B cell (primary cell): Measurements from ENCODE around the gene ERVW-1. TPM values are rescaled to one million over a fixed set of nuclear protein-coding genes. Genes with fewer than 3 reads are reported as not detected.

Source experiments
- ATAC-seq: fragments of 200-7000 bp; cut with Tn5 transposase; one replicate; pipeline ENCODE4 v1.10.0; 2021; ENCODE audit warnings: low read depth, mild to moderate bottlenecking, moderate number of reproducible peaks, moderate library complexity
- CTCF ChIA-PET: fragments of 350-600 bp; sonication (Branson Sonifier 250); formaldehyde crosslinking; loops from one replicate; lab custom pipeline; 2021; ENCODE audit warnings: antibody characterized with exemption, inconsistent platforms; lab: Charles Lee
- POLR2A ChIA-PET: fragments of 350-600 bp; sonication (Branson Sonifier 250); formaldehyde crosslinking; loops from one replicate; lab custom pipeline; 2021; ENCODE audit warnings: antibody characterized with exemption; lab: Charles Lee
- DNase-seq: peaks from one replicate; pipeline ENCODE4 v3.0.0; 2013
- H2AFZ ChIP-seq: 2 replicates; pipeline ENCODE4 v1.6.1; 2012; ENCODE audit warnings: mild to moderate bottlenecking, low read depth, low read length; ENCODE audit not compliant: insufficient read depth, poor library complexity, severe bottlenecking
- H3K27ac ChIP-seq, 2 donors: 1 replicate in 1 of 2; 2 replicates in 1 of 2; pipeline ENCODE4 v1.5.1; 2012 to 2013; ENCODE audit warnings: low read length in 2 of 2, mild to moderate bottlenecking in 2 of 2, moderate library complexity in 1 of 2
- H3K27me3 ChIP-seq, 4 experiments: fragments of 200-600 bp in 1 of 4; sonication (generic) in 1 of 4; replicated peaks in 1 of 4; 1 replicate in 2 of 4; 2 replicates in 2 of 4; pipeline versions ENCODE4 v1.6.1 to v1.7.0; 2013 to 2016; ENCODE audit warnings: low read length in 3 of 4, mild to moderate bottlenecking in 2 of 4, mixed read lengths in 1 of 4, moderate library complexity in 1 of 4; ENCODE audit not compliant: insufficient read depth in 4 of 4, control insufficient read depth in 3 of 4; ENCODE audit errors: control extremely low read depth in 1 of 4
- H3K36me3 ChIP-seq, 2 experiments: replicated peaks in 1 of 2; 1 replicate in 1 of 2; 2 replicates in 1 of 2; pipeline versions ENCODE4 v1.6.1 to v1.7.1; 2013; ENCODE audit warnings: low read length in 1 of 2; ENCODE audit not compliant: insufficient read depth in 2 of 2, control insufficient read depth in 1 of 2; ENCODE audit errors: control extremely low read depth in 1 of 2, extremely low read depth in 1 of 2
- H3K4me1 ChIP-seq, 2 donors: fragments of 200-600 bp in 1 of 2; sonication (generic) in 1 of 2; 1 replicate in 1 of 2; 2 replicates in 1 of 2; pipeline versions ENCODE4 v1.5.1 to v1.6.1; 2013 to 2017; ENCODE audit warnings: low read length in 2 of 2; ENCODE audit not compliant: control insufficient read depth in 2 of 2, insufficient read depth in 2 of 2
- H3K4me2 ChIP-seq: replicated peaks from 2 replicates; pipeline ENCODE3; 2012; ENCODE audit warnings: mild to moderate bottlenecking, low read depth, low read length; ENCODE audit not compliant: poor library complexity, severe bottlenecking
- H3K4me3 ChIP-seq, 5 experiments: fragments of 200-600 bp in 1 of 5; sonication (generic) in 1 of 5; 1 replicate in 3 of 5; 2 replicates in 2 of 5; pipeline versions ENCODE4 v1.5.1 to v1.7.0; 2011 to 2016; ENCODE audit warnings: low read length in 4 of 5, mild to moderate bottlenecking in 4 of 5, low read depth in 2 of 5, control low read depth in 1 of 5, moderate library complexity in 1 of 5; ENCODE audit not compliant: insufficient read depth in 1 of 5; ENCODE audit errors: control extremely low read depth in 1 of 5, extremely low read depth in 1 of 5
- H3K79me2 ChIP-seq: fragments of 200-600 bp; sonication (generic); one replicate; pipeline ENCODE4 v1.6.0; 2016; ENCODE audit warnings: low read length; ENCODE audit not compliant: control insufficient read depth, insufficient read depth
- H3K9ac ChIP-seq: fragments of 200-600 bp; sonication (generic); 2 replicates; pipeline ENCODE4 v1.6.1; 2017; ENCODE audit warnings: mild to moderate bottlenecking, low read length, moderate library complexity
- H3K9me3 ChIP-seq, 3 donors: one replicate each; pipeline versions ENCODE4 v1.6.1 to v1.7.1; 2013; ENCODE audit warnings: low read length in 2 of 3; ENCODE audit not compliant: control insufficient read depth in 2 of 3, insufficient read depth in 1 of 3; ENCODE audit errors: control extremely low read depth in 1 of 3
- H4K20me1 ChIP-seq: 2 replicates; pipeline ENCODE4 v1.6.0; 2012; ENCODE audit warnings: mild to moderate bottlenecking, low read length; ENCODE audit not compliant: insufficient read depth, control insufficient read depth, poor library complexity, severe bottlenecking
- H3K27ac Mint-ChIP-seq: one replicate; pipeline ENCODE4 v1.8.0; 2021; ENCODE audit warnings: mixed read lengths
- H3K27me3 Mint-ChIP-seq: one replicate; pipeline ENCODE4 v1.8.0; 2021; ENCODE audit warnings: mixed read lengths
- H3K4me1 Mint-ChIP-seq: one replicate; pipeline ENCODE4 v1.8.0; 2021; ENCODE audit warnings: mixed read lengths
- H3K4me3 Mint-ChIP-seq: one replicate; pipeline ENCODE4 v1.8.0; 2021; ENCODE audit warnings: mixed read lengths
- H3K9me3 Mint-ChIP-seq: one replicate; pipeline ENCODE4 v1.8.0; 2022; ENCODE audit warnings: mixed read lengths; ENCODE audit not compliant: insufficient read depth
- EZH2 ChIP-seq: IDR thresholded peaks from 2 replicates; pipeline ENCODE4 v1.6.1; 2012; ENCODE audit warnings: borderline replicate concordance, low read depth, mild to moderate bottlenecking, moderate library complexity, low read length; ENCODE audit not compliant: insufficient read depth, poor library complexity, severe bottlenecking
- WGBS: methylation state at CpG from one replicate; pipeline ENCODE4 v1.1.5; 2013; ENCODE audit warnings: missing lambda C conversion rate; ENCODE audit not compliant: insufficient coverage; 5-methylcytosine and 5-hydroxymethylcytosine counted together
- intact Hi-C: fragments of 100-400 bp; cut with micrococcal nuclease; formaldehyde crosslinking; loops from one replicate; pipeline ENCODE4 v1.10.0; 2022
- polyA plus RNA-seq: library from polyadenylated mRNA; depleted of rRNA; stranded (reverse); fragments of >200 nt; gene quantifications from 2 replicates; pipeline ENCODE4 v1.2.3, GENCODE V29; 2012
- total RNA-seq, 2 donors: library from RNA; stranded (reverse); fragments of 120-200 nt in 1 of 2; gene quantifications; 1 replicate in 1 of 2; 2 replicates in 1 of 2; pipeline versions ENCODE4 v1.2.3 to v1.2.4, GENCODE V29; 2013 to 2022
- TF ChIP-seq, protein P1 (sequence below): fragments of 200-600 bp; IDR thresholded peaks from one replicate; pipeline ENCODE4 v1.8.0; 2022; ENCODE audit warnings: antibody characterized with exemption, mild to moderate bottlenecking

Gene ERVW-1
- total and polyA plus RNA-seq, 2 donors (not counting 1 experiment from before 2014, with no cell fraction given), result not detected

- H3K27me3 Mint-ChIP-seq, result no peaks in the 10 kb centered on the region
- no peaks in the 10 kb centered on the region for H3K79me2 ChIP-seq
- no peaks in the 10 kb centered on the region for H3K4me1 Mint-ChIP-seq
- no CpG with 5 or more reads among the region's 3 CpGs for WGBS
- no peak overlapping the region for H3K27ac ChIP-seq
- intact Hi-C loops, result no loop called here
- no peak overlapping the region for H2AFZ ChIP-seq
- no peak overlapping the region for H3K27ac Mint-ChIP-seq
- H3K4me2 ChIP-seq, result no peak overlapping the region
- no peaks in the 10 kb centered on the region for H4K20me1 ChIP-seq
- CTCF ChIA-PET, result no interaction called here
- H3K4me3 ChIP-seq, result no peak overlapping the region
- H3K4me3 Mint-ChIP-seq, result no peak overlapping the region
- no peak overlapping the region for H3K9ac ChIP-seq
- DNase-seq (no peak), ATAC-seq (no peak)
- peaks cover 4 to 25% of the 10 kb centered on the region in 2 experiments for H3K36me3 ChIP-seq
- no peak for TF ChIP-seq EZH2
- TF ChIP-seq, protein P1, sequence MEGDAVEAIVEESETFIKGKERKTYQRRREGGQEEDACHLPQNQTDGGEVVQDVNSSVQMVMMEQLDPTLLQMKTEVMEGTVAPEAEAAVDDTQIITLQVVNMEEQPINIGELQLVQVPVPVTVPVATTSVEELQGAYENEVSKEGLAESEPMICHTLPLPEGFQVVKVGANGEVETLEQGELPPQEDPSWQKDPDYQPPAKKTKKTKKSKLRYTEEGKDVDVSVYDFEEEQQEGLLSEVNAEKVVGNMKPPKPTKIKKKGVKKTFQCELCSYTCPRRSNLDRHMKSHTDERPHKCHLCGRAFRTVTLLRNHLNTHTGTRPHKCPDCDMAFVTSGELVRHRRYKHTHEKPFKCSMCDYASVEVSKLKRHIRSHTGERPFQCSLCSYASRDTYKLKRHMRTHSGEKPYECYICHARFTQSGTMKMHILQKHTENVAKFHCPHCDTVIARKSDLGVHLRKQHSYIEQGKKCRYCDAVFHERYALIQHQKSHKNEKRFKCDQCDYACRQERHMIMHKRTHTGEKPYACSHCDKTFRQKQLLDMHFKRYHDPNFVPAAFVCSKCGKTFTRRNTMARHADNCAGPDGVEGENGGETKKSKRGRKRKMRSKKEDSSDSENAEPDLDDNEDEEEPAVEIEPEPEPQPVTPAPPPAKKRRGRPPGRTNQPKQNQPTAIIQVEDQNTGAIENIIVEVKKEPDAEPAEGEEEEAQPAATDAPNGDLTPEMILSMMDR, result no peak
- no peaks in the 10 kb centered on the region for H3K4me1 ChIP-seq
- H3K9me3 Mint-ChIP-seq, result no peaks in the 10 kb centered on the region
- H3K9me3 ChIP-seq, result no peaks in the 10 kb centered on the region
- POLR2A ChIA-PET, result no interaction called here
- H3K27me3 ChIP-seq, result no peaks in the 10 kb centered on the region
Measured at GRCh38 chr7:92513167-92513902, 35.6 kb upstream of the ERVW-1 start.

DNA sequence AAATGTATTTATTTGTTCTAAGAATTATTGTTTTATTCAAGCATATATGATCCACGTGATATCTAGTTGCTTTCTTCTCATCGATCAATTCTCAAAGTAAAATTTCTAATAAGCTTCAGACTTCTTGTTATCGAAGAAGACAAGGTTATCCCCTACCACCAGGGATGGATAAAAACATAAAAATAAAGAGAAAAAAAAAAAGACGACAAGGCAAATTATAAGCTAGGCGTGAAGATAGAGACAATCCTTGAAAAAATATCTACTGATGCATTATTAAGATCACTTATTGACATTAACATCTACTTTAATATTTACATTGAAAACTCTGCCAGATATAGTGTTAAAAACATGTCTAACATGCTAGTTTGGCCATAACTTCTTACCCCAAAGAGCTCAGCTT lies 31.2 kb upstream of the ERVW-1 start:
- ChIA-PET CTCF (no interaction called here), POLR2A (no interaction called here)
- TF ChIP-seq, protein P1, result no peak
- no peak for TF ChIP-seq EZH2
- H3K79me2 ChIP-seq, result no peaks in the 10 kb centered on the region
- no peak overlapping the region for H2AFZ ChIP-seq
- H3K27me3 ChIP-seq, result no peaks in the 10 kb centered on the region
- intact Hi-C loops, result no loop called here
- H3K4me2 ChIP-seq, result no peak overlapping the region
- Mint-ChIP-seq H3K9me3 (no peaks in the 10 kb centered on the region), H3K27ac (no peak overlapping the region), H3K27me3 (no peaks in the 10 kb centered on the region), H3K4me1 (no peaks in the 10 kb centered on the region), H3K4me3 (no peak overlapping the region)
- peaks cover 4 to 16% of the 10 kb centered on the region in 2 experiments for H3K36me3 ChIP-seq
- no CpG with 5 or more reads among the region's 5 CpGs for WGBS
- ATAC-seq, result no peak
- H3K9ac ChIP-seq, result no peak overlapping the region
- H4K20me1 ChIP-seq, result no peaks in the 10 kb centered on the region
- H3K9me3 ChIP-seq, result no peaks in the 10 kb centered on the region
- no peaks in the 10 kb centered on the region for H3K4me1 ChIP-seq
- H3K4me3 ChIP-seq, result no peak overlapping the region
- H3K27ac ChIP-seq, result no peak overlapping the region
- DNase-seq, result no peak
